Muscle of back (tissue), 11 donors: ENCODE data around the gene CCDC78. TPM values are rescaled to one million over a fixed set of nuclear protein-coding genes. Genes with fewer than 3 reads are reported as not detected.
A peak's percentile ranks its signal among the peaks of the same experiment; 100 is the strongest.

ENCODE experiments used
- DNase-seq, 3 donors: peaks; one replicate each; pipeline versions ENCODE4 v3.0.0 to v3.0.0-alpha.2; 2013
- polyA plus RNA-seq, 10 donors: library from polyadenylated mRNA; unstranded; fragments of 120-200 nt; gene quantifications; one replicate each; pipeline ENCODE4 v1.2.1, GENCODE V29; 2013; ENCODE audit not compliant: insufficient read length in 10 of 10

The CCDC78 gene
- polyA plus RNA-seq, 10 donors: 0.59 to 2.1 (median 0.96) TPM

- peak; percentile 81 to 96 (median 92) for DNase-seq
Observed at GRCh38 chr16:679814-680624, 46.2 kb downstream of the CCDC78 start, which contains the start of gene STUB1. Gene STUB1 (plus strand): TSS chr16:680410. CDS start chr16:680526, 116 bp downstream.

- peak; percentile 45 to 88 (median 66) for DNase-seq
Observed at GRCh38 chr16:678858-679813, 47.1 kb downstream of the CCDC78 start.

- no peak for DNase-seq
Observed at GRCh38 chr16:678209-678857, 47.9 kb downstream of the CCDC78 start.

- DNase-seq: no peak
Observed at GRCh38 chr16:677316-678190, 48.7 kb downstream of the CCDC78 start.

- no peak for DNase-seq
Observed at GRCh38 chr16:676913-677312, 49.3 kb downstream of the CCDC78 start.

GRCh38 chr16:676565-676902 lies 49.7 kb downstream of the CCDC78 start:
- no peak for DNase-seq

GRCh38 chr16:675884-676564 lies 50.2 kb downstream of the CCDC78 start:
- DNase-seq: no peak

- DNase-seq: peak in 1 of 3 donors; percentile 49
Observed at GRCh38 chr16:674968-675883, 51.0 kb downstream of the CCDC78 start, which contains the start of gene RHBDL1. Gene RHBDL1 (plus strand): TSS chr16:675671. CDS start chr16:675791, 120 bp downstream.

GRCh38 chr16:674214-674881 lies 51.9 kb downstream of the CCDC78 start:
- no peak for DNase-seq

GRCh38 chr16:673399-673991 lies 52.7 kb downstream of the CCDC78 start:
- no peak for DNase-seq

GRCh38 chr16:672851-673250 lies 53.4 kb downstream of the CCDC78 start:
- DNase-seq: no peak

Other genes with a start within 250 kb of the CCDC78 start
- 10 to 100 TPM; 14.3 to 30.0 (median 24.0) TPM for gene CAPN15, start 198.7 kb downstream of the CCDC78 start, polyA plus RNA-seq
- gene PRR35, start 166.0 kb downstream of the CCDC78 start, polyA plus RNA-seq: under 1 TPM in 5 of 10 donors, not detected in 5; 0.09 to 0.25 (median 0.12) TPM
- 1 to 10 TPM in 5 of 10 donors, under 1 TPM in 5; 0.77 to 1.5 (median 0.98) TPM for gene NHLRC4, start 159.4 kb downstream of the CCDC78 start, polyA plus RNA-seq
- gene PIGQ, start 156.5 kb downstream of the CCDC78 start, polyA plus RNA-seq: 10 to 100 TPM; 12.5 to 25.3 (median 16.8) TPM
- gene RAB40C, start 136.4 kb downstream of the CCDC78 start, polyA plus RNA-seq: 10 to 100 TPM in 8 of 10 donors, 1 to 10 TPM in 2; 8.9 to 15.7 (median 10.8) TPM
- under 1 TPM; 0.18 to 0.79 (median 0.40) TPM for gene WFIKKN1, start 95.5 kb downstream of the CCDC78 start, polyA plus RNA-seq
- gene METTL26, start 90.1 kb downstream of the CCDC78 start, polyA plus RNA-seq: 10 to 100 TPM; 28.0 to 61.3 (median 40.0) TPM
- gene MCRIP2, start 84.6 kb downstream of the CCDC78 start, polyA plus RNA-seq: 10 to 100 TPM in 4 of 10 donors, 1 to 10 TPM in 6; 8.0 to 12.5 (median 9.8) TPM
- 10 to 100 TPM; 10.7 to 26.2 (median 17.5) TPM for gene WDR90, start 77.1 kb downstream of the CCDC78 start, polyA plus RNA-seq
- gene RHOT2, start 58.3 kb downstream of the CCDC78 start, polyA plus RNA-seq: 10 to 100 TPM; 34.3 to 74.1 (median 54.4) TPM
- 1 to 10 TPM in 8 of 10 donors, under 1 TPM in 2; 0.85 to 1.8 (median 1.2) TPM for gene RHBDL1, start 50.8 kb downstream of the CCDC78 start, polyA plus RNA-seq
- 100 to 1,000 TPM in 4 of 10 donors, 10 to 100 TPM in 6; 73.3 to 119 (median 98.5) TPM for gene STUB1, start 46.0 kb downstream of the CCDC78 start, polyA plus RNA-seq
- 10 to 100 TPM; 23.1 to 41.3 (median 29.5) TPM for gene JMJD8, start 42.1 kb downstream of the CCDC78 start, polyA plus RNA-seq
- 1 to 10 TPM; 5.0 to 8.6 (median 7.1) TPM for gene WDR24, start 36.0 kb downstream of the CCDC78 start, polyA plus RNA-seq
- gene FBXL16, start 20.6 kb downstream of the CCDC78 start, polyA plus RNA-seq: 1 to 10 TPM in 2 of 10 donors, under 1 TPM in 8; 0.22 to 1.1 (median 0.44) TPM
- gene METRN, start 11.3 kb downstream of the CCDC78 start, polyA plus RNA-seq: 10 to 100 TPM; 18.5 to 34.8 (median 27.3) TPM
- 10 to 100 TPM in 6 of 10 donors, 1 to 10 TPM in 4; 6.4 to 18.5 (median 12.9) TPM for gene ANTKMT, start 5.3 kb downstream of the CCDC78 start, polyA plus RNA-seq
- gene HAGHL, start 663 bp upstream of the CCDC78 start, polyA plus RNA-seq: 1 to 10 TPM; 1.3 to 6.8 (median 2.0) TPM
- gene CIAO3, start 14.6 kb upstream of the CCDC78 start, polyA plus RNA-seq: 10 to 100 TPM; 11.4 to 17.5 (median 15.0) TPM
- 1 to 10 TPM in 2 of 10 donors, under 1 TPM in 8; 0.28 to 3.8 (median 0.55) TPM for gene MSLN, start 34.3 kb upstream of the CCDC78 start, polyA plus RNA-seq
- gene RPUSD1, start 61.9 kb upstream of the CCDC78 start, polyA plus RNA-seq: 10 to 100 TPM in 2 of 10 donors, 1 to 10 TPM in 8; 6.8 to 13.7 (median 9.0) TPM
- 10 to 100 TPM in 9 of 10 donors, 1 to 10 TPM in 1; 9.3 to 20.5 (median 14.5) TPM for gene CHTF18, start 62.2 kb upstream of the CCDC78 start, polyA plus RNA-seq
- under 1 TPM in 1 of 10 donors, not detected in 9; 0.16 TPM for gene GNG13, start 74.3 kb upstream of the CCDC78 start, polyA plus RNA-seq
- gene LMF1, start 244.5 kb upstream of the CCDC78 start, polyA plus RNA-seq: 10 to 100 TPM in 6 of 10 donors, 1 to 10 TPM in 4; 7.7 to 13.5 (median 10.4) TPM